ENCODE results near the gene GPATCH11.

GRCh38 chr2:37085731-37086147 is 1.4 kb downstream of the GPATCH11 start:
- TF ChIP-seq RAD21 (IDR thresholded peaks at IDR 0.05; ENCODE audit: low read depth) (no peak), YY1 (IDR thresholded peaks at IDR 0.05; ENCODE audit: low read depth) (no peak), MAX (IDR thresholded peaks at IDR 0.05) (no peak), TAF1 (IDR thresholded peaks at IDR 0.05; ENCODE audit: low read depth) (no peak), USF1 (IDR thresholded peaks at IDR 0.05) (no peak), REST (IDR thresholded peaks at IDR 0.05; ENCODE audit: low read depth) (no peak), ZBTB7A (IDR thresholded peaks at IDR 0.05; ENCODE audit: low read depth) (no peak), EP300 (IDR thresholded peaks at IDR 0.05; ENCODE audit: borderline replicate concordance) (no peak), NFIC (IDR thresholded peaks at IDR 0.05) (no peak), EGR1 (IDR thresholded peaks at IDR 0.05) (no peak)
